Daoy (cell line): ENCODE data around the gene USP7. TPM values are rescaled to one million over a fixed set of nuclear protein-coding genes. Genes with fewer than 3 reads are reported as not detected.
"Not testable (repeated sequence)": the region's sequence is repeated elsewhere in the genome, so short reads cannot be mapped to it uniquely, and the experiment has no call there.

Source experiments
- DNase-seq: peaks from one replicate; pipeline ENCODE4 v3.0.0-alpha.2; 2015; ENCODE audit warnings: low read depth
- total RNA-seq: library from RNA; depleted of rRNA; stranded (reverse); fragments of >200 nt; shearing (Covaris generic); gene quantifications from 2 replicates; pipeline ENCODE4 v1.2.3, GENCODE V29; 2014

USP7 gene
- total RNA-seq, 1 experiment from 2014 or later = 28.0 TPM

DNA sequence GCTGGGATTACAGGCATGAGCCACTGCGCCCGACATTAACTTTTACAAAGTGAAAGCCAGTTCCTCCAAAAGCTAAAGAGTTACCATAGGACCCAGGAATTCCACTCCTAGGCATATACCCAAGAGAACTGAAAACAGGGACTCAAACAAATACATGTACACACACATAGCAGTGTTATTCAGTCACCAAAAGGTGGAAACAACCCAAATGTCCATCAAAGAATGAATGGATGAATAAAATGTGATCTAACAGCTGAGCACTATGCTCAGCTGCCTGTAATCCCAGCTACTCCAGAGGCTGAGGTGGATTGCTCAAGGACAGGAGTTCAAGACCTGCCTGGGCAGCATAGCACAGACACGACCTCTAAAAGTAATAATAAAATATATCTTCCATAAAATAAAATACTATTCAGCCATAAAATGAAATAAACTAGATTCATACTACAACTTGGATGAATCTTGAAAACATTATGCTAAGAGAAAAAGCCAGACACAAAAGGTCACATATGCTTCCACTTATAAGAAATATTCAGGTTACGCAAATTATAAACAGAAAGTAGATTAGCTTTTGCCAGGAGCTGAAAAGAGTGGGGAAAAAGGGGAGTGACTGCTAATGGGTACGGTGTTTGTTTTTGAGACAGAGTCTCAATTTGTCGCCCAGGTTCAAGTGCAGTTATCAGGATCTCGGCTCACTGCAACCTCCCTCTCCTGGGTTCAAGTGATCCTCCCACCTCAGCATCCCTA is 9.3 kb upstream of the USP7 start:
- DNase-seq = no peak

GRCh38 chr16:8971416-8971815 is 7.7 kb upstream of the USP7 start:
- no peak for DNase-seq

GRCh38 chr16:8969202-8969897 is 5.6 kb upstream of the USP7 start:
- not testable (repeated sequence) for DNase-seq

DNA sequence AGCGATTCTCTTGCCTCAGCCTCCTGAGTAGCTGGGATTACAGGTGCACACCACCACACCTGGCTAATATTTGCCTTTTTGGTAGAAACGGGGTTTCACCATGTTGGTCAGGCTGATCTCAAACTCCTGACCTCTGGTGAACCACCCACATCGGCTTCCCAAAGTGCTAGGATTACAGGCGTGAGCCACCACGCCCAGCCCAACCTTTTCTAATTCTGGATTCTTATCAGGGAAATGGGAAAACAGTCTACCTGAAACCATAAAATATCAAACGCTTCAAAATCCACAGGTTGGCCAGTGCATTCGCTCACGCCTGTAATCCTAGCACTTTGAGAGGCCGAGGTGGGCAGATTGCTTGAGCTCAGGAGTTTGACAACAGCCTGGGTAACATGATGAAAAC is 4.3 kb upstream of the USP7 start:
- not testable (repeated sequence) for DNase-seq

- no peak for DNase-seq
Measured at GRCh38 chr16:8967132-8967821, 3.6 kb upstream of the USP7 start.

- no peak for DNase-seq
Measured at GRCh38 chr16:8966817-8967131, 3.1 kb upstream of the USP7 start.

DNA sequence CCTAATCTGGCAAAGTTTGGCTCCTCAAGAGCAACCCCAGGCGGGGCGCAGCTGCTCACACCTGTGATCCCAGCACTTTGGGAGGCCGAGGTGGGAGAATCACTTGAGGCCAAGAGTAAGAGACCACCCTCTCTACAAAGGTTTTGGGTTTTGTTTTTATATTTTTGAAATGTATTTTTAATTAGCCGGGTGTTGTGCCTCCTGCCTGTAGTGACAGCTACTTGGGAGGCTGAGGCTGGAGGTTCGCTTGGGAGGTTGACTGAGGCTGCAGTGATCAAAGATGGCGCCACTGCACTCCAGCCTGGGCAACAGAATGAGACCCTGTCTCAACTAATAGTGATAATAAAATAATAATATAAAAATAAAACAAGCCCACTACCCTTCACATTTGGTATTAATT is 756 bp upstream of the USP7 start:
- DNase-seq = no peak

DNA sequence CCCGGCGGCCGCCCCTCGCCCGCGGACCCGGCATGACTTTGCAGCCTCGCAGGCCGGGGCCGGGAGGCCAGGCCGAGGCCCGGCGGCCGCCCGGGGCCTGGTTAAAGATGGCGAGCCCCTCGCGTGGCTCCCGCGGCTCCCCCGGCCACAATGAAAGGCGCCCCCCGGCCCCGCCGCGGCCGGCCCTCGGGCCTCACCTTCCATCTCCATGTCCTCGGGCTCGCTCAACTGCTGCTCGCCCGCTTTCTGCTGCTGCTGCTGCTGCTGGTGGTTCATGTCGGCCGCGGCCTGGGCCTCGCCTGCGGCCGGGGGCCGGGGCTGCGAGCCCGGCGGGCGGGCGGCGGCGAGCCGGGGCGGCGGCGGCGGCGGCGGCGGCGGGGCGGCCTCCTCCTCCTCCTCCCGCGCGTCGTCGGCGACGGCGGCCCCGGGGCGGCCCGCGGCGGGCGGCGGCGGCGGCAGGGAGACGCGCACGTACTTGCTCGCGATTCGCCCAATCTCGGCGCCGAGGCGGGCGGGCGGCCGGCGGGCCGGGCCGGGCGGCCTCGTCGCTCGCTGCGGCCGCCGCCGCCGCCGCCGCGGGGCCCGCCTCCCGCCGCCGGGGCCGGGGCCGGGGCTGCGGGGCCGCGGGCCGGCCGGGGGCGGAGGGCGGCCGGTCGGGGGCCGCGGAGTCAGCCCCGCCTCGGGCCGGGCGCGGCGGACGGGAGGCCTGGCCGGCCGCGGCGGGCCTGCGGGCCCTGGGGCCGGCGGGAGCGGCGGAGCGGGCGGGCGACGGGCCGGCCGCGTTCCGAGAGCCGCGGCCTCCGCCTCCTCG is 491 bp downstream of the USP7 start:
- no peak for DNase-seq

DNA sequence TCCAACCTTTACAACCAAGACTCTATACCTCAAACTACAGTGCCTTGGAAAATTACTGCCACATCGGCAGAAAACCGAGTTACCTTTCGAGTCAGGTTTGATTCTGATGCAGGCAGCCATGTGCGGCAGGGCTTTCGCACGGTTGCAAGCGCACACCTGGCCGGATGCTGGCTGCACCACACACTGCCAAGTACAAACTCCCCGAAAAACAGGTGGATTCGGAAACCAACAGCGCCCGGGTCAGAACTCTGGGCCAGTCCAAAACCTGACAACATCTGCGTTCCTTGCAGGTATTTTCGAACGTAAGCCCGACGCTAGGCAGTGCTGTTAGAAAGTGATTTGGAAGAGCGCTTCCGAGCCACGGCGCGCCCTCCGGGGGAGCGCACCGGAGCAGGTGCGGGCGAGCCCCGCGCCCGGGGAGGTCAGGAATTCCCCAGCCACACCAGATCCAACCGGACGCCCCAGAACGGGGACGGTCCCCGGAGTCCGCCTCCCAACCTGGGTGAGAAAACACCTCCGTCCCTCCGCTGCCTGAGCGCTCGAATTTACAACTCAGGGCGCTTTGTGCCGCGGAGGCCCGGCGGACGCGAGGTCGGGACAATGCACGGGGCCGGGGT is 1.2 kb downstream of the USP7 start:
- peak; percentile 22 for DNase-seq

DNA sequence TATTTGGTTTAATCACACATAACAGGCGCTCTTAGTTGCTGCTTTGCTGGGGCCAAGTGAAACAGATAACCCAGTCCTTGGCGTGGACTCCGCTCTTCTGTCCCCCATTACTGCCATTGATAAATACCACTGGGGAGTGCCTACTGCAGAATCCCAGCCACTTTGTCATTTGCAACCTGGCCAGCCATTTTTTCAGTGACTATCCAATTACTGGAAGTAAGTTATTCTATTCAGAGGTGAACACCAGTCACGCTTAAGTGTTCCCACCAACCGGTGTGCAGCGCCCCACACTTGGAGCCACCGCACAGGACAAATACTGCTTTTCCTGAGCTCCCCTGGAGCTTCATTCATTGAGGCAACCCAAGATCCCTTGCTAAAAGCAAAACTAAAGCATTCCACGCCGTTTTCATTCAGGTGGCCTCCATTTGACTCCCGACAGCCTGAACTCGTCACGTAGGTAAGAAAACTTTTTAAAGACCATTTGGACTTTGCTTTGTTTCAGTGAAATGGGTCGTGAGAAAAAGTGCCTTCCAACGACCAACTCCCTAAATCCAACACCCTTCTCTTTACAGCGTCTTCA is 1.8 kb downstream of the USP7 start:
- no peak for DNase-seq

- DNase-seq = no peak
Measured at GRCh38 chr16:8960788-8961109, 3.0 kb downstream of the USP7 start.

DNA sequence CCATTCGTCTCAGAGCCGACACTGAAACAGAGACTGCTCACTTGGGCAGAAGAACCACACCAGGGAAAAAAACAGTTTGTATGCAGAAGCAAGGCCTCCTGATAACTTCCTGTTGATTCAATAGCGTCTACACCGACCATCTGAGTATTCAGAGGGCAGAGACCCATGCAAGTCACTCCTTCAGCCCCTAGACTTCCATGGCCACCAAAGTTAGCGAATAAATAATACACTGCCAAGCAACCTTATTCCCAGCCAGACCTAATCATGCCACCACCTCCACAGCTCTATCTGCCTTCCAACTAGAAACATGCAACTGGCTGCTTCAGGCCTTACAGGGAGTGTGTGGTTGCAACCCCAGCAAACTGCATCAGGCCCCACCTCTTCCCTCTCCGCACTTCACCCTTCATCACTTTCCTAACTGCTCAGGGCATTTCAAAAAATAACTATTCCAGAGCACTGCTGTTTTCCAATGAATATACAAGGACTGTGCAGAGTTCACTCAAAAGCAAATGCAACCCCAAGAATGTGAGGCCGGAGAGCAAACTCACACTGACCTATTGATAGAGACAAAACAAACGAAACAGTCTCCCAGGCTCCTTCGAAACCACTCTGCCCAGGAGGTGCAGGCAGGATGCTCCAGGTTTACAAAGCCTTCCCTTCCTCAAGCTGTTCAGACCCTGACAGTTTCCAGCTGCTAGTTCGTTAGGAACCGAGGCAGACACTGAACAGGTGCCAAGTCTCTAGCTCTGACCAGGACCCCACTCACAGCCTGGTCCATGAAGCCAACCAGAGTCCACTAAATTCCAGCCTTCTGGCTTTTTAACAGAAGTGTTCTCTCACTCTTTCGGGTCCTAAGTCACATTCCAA is 3.6 kb downstream of the USP7 start:
- no peak for DNase-seq

DNA sequence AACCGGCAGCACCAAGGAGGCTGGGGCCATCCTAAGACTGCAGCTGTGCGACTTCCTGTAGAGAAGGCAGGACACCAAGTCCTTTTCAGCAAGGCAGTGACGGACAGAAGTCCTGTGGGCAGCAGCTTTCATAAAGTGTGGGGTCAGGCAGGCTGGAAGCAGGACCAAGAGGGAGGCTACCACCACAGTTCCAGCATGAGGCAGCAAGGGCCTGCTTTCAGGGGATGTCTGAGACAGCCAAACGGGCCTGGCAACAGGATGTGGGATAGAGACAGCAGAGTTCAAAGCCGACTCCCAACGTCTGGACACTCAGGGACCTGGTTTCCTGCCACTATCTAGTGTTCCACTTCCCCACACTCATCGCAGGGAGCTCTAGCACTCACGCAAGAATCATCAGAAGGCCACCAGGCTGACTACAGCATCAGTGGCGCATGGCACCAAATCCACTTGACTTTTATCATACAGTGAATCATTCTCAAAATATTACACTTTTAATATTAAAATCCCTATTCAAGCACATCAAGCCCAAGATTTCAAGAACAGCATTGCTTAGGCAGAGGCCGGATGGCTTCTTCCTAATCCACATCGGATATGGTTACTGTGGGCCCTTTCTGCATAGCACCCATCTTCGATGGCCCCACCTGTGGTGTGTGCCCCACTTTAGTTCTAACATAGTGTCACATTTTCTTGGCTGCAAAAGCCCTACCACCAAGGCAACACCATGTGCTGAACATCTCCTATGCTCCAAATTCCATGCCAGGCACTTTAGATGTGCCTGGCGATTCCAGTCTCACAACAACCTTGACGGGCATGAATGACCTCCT is 5.2 kb downstream of the USP7 start:
- peak; percentile 56 for DNase-seq

GRCh38 chr16:8957509-8958157 is 6.1 kb downstream of the USP7 start:
- DNase-seq = no peak

DNA sequence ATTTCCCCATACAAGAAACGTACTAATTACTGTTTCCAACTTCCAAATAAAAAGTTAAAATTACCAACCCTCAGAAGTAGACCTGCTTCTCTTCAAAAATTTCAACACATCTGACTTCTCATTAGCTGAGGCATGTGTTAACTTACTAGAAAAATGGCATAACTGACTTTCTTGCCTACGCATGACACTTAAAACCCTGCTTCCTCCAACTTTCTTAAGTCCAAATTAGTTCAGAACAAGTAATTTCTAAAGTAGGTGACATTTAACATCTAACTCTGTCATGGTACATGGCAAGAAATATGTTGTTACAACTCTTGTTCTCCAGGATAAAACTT is 6.7 kb downstream of the USP7 start:
- DNase-seq = no peak

- DNase-seq = no peak
Measured at GRCh38 chr16:8956265-8957062, 7.2 kb downstream of the USP7 start.

DNA sequence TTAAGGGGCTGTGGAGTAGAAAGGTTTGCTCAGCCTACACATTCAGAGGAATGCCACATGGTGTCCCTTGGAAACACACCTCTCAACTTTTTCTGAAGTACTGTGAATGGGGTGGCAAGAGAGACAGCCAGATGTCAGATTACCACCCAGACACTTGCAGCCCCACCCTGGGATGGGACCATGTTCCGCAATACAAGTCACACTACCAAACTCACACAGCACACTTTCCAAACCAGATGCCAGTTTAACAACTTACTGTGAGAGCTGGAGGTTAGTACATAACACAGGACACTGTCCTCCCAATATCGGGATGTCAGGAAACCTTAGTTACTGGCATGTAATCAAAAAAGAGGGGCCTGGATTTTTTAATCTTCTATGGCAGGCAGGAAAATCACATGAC is 7.9 kb downstream of the USP7 start:
- no peak for DNase-seq

DNA sequence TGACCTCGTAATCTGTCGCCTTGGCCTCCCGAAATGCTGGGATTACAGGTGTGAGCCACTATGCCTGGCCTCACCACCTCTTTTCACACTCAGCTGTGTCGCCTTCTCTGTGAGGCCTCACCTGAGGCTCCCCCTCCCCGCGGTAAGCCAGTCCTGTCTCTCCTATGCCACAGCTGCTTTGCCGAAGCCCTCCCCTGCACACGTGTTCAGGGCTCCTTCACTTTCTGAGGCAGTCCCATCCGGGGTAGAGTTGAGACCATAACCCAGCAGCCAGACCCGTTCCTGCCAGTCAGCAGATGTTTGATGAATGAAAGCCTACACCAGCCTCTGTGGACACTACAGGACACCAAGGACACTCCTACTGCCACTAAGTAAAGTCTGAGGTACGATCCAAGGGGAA is 10.6 kb downstream of the USP7 start:
- no peak for DNase-seq
